ENCODE data around the gene IRF1. TPM values are rescaled to one million over a fixed set of nuclear protein-coding genes. Genes with fewer than 3 reads are reported as not detected.

IRF1 gene
- polyA plus RNA-seq, 3 donors = 125 to 363 (median 129) TPM

DNA sequence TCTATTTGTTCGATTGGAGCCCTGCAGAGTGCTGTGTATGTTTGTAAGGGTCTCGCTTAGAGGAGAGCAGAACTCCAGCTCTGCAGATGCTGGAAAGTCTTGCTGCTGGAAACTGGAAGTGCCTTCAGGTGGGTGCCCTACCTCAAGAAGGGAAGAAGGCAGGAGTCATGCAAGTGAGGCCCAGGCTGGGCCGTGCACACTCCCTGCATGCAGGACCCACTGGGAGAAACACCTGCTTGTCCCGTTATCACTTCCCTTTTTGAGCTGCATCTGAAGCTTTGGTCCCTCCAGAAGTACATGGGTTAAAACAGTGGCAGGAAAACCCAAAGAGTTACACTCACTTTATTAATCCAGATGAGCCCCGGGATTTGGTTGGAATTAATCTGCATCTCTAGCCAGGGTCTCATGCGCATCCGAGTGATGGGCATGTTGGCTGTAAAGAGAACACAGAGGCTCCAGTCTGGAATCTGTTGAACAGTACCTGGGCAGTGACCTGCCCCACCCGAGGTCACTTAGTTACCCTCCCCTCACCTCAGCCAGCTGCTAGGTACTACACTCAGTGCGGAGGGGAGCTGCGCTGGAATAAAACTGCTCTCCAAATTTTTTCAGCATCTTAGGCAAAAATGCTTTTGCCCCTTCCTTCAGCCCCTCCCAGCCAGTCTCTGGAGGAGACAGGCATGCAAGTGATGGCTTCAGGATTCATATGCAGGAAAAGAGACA, 1.4 kb downstream of the IRF1 start:
- H3K27ac ChIP-seq (ENCODE audit: low read depth in 1 of 2, low read length in 2 of 2) = peak overlapping the region; percentile 73 to 97
- peaks cover 74% of the 10 kb centered on the region for H3K4me1 Mint-ChIP-seq
- H3K4me2 ChIP-seq (replicated peaks; ENCODE audit: extremely low read depth, low read length, poor library complexity, severe bottlenecking) = peak overlapping the region; percentile 100
- peak overlapping the region; percentile 88 to 98 (median 91) for H3K4me3 ChIP-seq (replicated peaks in 1 of 3; ENCODE audit: low read depth in 2 of 3, low read length in 3 of 3)
- H3K36me3 ChIP-seq (replicated peaks in 1 of 2; ENCODE audit: control insufficient read depth in 1 of 2, insufficient read depth in 2 of 2, low read length in 2 of 2) = peaks cover 50 to 55% of the 10 kb centered on the region in 2 donors
- peaks cover 0 to 2% (median 0%) of the 10 kb centered on the region in 3 donors for H3K27me3 Mint-ChIP-seq (ENCODE audit: low read depth in 3 of 3)
- H3K9ac ChIP-seq (ENCODE audit: insufficient read depth, low read length, poor library complexity, severe bottlenecking) = peak overlapping the region; percentile 94
- H3K4me3 Mint-ChIP-seq = peak overlapping the region; percentile 97 to 98
- WGBS (ENCODE audit: insufficient coverage) = 4% methylated on average over 6 of the region's 10 CpGs
- H3K27ac Mint-ChIP-seq = peak overlapping the region; percentile 77 to 97 (median 92)
- peaks cover 0 to 4% (median 0%) of the 10 kb centered on the region in 7 donors for H3K9me3 Mint-ChIP-seq
- no peaks in the 10 kb centered on the region for H3K9me3 ChIP-seq (replicated peaks in 1 of 2; ENCODE audit: control insufficient read depth in 1 of 2, insufficient read depth in 1 of 2, low read length in 2 of 2)
- DNase-seq = no peak
- H3K4me1 ChIP-seq (ENCODE audit: control insufficient read depth in 1 of 2, insufficient read depth in 2 of 2, low read length in 2 of 2) = peaks cover 69 to 86% of the 10 kb centered on the region in 2 donors
- intact Hi-C loops (cut with micrococcal nuclease) = loop anchor here (5.0 kb wide), 2 partner anchors 72 to 197 kb away; partner anchors contain the start of gene SLC22A4 (in 1 of the 2)
- no peaks in the 10 kb centered on the region for H3K27me3 ChIP-seq (ENCODE audit: control insufficient read depth in 2 of 2, insufficient read depth in 2 of 2, low read length in 2 of 2)
- TF ChIP-seq, protein P1, sequence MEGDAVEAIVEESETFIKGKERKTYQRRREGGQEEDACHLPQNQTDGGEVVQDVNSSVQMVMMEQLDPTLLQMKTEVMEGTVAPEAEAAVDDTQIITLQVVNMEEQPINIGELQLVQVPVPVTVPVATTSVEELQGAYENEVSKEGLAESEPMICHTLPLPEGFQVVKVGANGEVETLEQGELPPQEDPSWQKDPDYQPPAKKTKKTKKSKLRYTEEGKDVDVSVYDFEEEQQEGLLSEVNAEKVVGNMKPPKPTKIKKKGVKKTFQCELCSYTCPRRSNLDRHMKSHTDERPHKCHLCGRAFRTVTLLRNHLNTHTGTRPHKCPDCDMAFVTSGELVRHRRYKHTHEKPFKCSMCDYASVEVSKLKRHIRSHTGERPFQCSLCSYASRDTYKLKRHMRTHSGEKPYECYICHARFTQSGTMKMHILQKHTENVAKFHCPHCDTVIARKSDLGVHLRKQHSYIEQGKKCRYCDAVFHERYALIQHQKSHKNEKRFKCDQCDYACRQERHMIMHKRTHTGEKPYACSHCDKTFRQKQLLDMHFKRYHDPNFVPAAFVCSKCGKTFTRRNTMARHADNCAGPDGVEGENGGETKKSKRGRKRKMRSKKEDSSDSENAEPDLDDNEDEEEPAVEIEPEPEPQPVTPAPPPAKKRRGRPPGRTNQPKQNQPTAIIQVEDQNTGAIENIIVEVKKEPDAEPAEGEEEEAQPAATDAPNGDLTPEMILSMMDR (IDR thresholded peaks at IDR 0.05) = no peak
- H2AFZ ChIP-seq (ENCODE audit: insufficient read depth, low read depth, low read length, poor library complexity, severe bottlenecking) = no peak overlapping the region
- H4K20me1 ChIP-seq (ENCODE audit: insufficient read depth, low read length) = peaks cover 63% of the 10 kb centered on the region
- peaks cover 88% of the 10 kb centered on the region for H3K79me2 ChIP-seq (ENCODE audit: insufficient read depth, low read length)
- peaks cover 55 to 56% of the 10 kb centered on the region in 2 donors for H3K36me3 Mint-ChIP-seq

DNA sequence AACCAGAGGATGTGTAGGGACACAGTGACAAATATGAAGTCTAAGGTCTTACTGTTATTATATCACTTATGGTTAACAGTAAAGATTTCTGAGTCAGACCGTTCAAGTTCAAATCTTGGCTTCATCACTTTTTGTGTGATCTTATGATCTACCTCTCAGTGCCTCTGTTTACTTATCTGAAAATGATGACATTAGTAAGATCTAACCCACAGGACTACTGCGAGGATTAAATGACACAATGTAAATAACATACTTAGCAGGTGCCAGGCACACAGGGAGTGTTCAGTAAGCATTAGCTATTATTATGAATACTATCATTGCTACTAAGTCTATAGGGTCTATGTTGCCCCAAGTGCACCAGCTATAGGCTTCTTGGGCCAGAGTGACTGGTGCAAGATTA, 2.0 kb downstream of the IRF1 start:
- peaks cover 57 to 62% of the 10 kb centered on the region in 2 donors for H3K36me3 ChIP-seq (replicated peaks in 1 of 2; ENCODE audit: control insufficient read depth in 1 of 2, insufficient read depth in 2 of 2, low read length in 2 of 2)
- TF ChIP-seq, protein P1 (IDR thresholded peaks at IDR 0.05) = no peak
- Mint-ChIP-seq H3K27ac (peak overlapping the region; percentile 77 to 97 (median 92)), H3K27me3 (ENCODE audit: low read depth in 3 of 3) (peaks cover 0 to 2% (median 0%) of the 10 kb centered on the region in 3 donors), H3K36me3 (peaks cover 60 to 61% of the 10 kb centered on the region in 2 donors), H3K9me3 (peaks cover 0 to 4% (median 0%) of the 10 kb centered on the region in 7 donors), H3K4me3 (peak overlapping the region; percentile 97 to 98), H3K4me1 (peaks cover 74% of the 10 kb centered on the region)
- no peak overlapping the region for H2AFZ ChIP-seq (ENCODE audit: insufficient read depth, low read depth, low read length, poor library complexity, severe bottlenecking)
- intact Hi-C loops (cut with micrococcal nuclease) = loop anchor here (5.0 kb wide), 2 partner anchors 71 to 196 kb away; partner anchors contain the start of gene SLC22A4 (in 1 of the 2)
- peak overlapping the region; percentile 88 to 98 (median 91) for H3K4me3 ChIP-seq (replicated peaks in 1 of 3; ENCODE audit: low read depth in 2 of 3, low read length in 3 of 3)
- H3K27ac ChIP-seq (ENCODE audit: low read depth in 1 of 2, low read length in 2 of 2) = peak overlapping the region; percentile 73 to 97
- no CpG with 5 or more reads among the region's 2 CpGs for WGBS (ENCODE audit: insufficient coverage)
- H4K20me1 ChIP-seq (ENCODE audit: insufficient read depth, low read length) = peaks cover 70% of the 10 kb centered on the region
- no peaks in the 10 kb centered on the region for H3K27me3 ChIP-seq (ENCODE audit: control insufficient read depth in 2 of 2, insufficient read depth in 2 of 2, low read length in 2 of 2)
- DNase-seq = no peak
- peaks cover 88% of the 10 kb centered on the region for H3K79me2 ChIP-seq (ENCODE audit: insufficient read depth, low read length)
- no peaks in the 10 kb centered on the region for H3K9me3 ChIP-seq (replicated peaks in 1 of 2; ENCODE audit: control insufficient read depth in 1 of 2, insufficient read depth in 1 of 2, low read length in 2 of 2)
- peaks cover 63 to 86% of the 10 kb centered on the region in 2 donors for H3K4me1 ChIP-seq (ENCODE audit: control insufficient read depth in 1 of 2, insufficient read depth in 2 of 2, low read length in 2 of 2)
- H3K4me2 ChIP-seq (replicated peaks; ENCODE audit: extremely low read depth, low read length, poor library complexity, severe bottlenecking) = peak overlapping the region; percentile 100
- H3K9ac ChIP-seq (ENCODE audit: insufficient read depth, low read length, poor library complexity, severe bottlenecking) = peak overlapping the region; percentile 94
